Measurements from ENCODE around the gene WDR82.

The WDR82 gene, protein sequence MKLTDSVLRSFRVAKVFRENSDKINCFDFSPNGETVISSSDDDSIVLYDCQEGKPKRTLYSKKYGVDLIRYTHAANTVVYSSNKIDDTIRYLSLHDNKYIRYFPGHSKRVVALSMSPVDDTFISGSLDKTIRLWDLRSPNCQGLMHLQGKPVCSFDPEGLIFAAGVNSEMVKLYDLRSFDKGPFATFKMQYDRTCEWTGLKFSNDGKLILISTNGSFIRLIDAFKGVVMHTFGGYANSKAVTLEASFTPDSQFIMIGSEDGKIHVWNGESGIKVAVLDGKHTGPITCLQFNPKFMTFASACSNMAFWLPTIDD

DNA sequence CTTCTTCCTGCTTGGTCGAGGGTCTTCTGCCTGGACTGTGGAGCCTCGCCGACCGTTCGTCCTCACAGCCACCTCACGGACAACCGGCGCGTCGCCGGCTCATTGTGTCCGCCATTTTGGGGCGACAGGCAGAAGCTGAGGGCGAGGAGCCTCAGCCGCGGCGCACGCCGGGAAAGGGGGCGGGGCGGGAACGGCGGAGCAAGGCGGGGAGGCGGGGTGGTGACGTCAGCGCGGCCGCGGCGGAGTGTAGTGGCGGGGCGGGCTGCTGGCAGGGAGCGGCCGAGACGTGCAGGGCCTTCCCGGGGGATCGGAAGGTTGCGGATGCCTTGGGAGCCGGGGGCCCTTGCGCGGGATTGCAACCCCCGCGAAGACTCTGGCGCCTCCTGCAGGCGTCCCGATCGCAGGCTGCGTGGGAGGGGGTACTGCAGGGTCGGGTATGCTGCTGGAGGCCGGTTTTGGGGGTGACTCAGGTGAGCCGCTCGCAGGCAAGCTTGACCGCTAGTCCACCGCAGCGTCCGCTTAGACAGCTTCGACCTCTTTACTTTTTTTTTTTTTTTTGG, at the start of gene WDR82:
Gene WDR82, minus strand, starts transcription at position 140 of the 560 bp plus-strand sequence. CDS start 288 bp downstream, outside the sequence.
- DNase-seq (ENCODE audit: extremely low read depth in 1 of 2, low read depth in 1 of 2) = peak; percentile 94 to 100

DNA sequence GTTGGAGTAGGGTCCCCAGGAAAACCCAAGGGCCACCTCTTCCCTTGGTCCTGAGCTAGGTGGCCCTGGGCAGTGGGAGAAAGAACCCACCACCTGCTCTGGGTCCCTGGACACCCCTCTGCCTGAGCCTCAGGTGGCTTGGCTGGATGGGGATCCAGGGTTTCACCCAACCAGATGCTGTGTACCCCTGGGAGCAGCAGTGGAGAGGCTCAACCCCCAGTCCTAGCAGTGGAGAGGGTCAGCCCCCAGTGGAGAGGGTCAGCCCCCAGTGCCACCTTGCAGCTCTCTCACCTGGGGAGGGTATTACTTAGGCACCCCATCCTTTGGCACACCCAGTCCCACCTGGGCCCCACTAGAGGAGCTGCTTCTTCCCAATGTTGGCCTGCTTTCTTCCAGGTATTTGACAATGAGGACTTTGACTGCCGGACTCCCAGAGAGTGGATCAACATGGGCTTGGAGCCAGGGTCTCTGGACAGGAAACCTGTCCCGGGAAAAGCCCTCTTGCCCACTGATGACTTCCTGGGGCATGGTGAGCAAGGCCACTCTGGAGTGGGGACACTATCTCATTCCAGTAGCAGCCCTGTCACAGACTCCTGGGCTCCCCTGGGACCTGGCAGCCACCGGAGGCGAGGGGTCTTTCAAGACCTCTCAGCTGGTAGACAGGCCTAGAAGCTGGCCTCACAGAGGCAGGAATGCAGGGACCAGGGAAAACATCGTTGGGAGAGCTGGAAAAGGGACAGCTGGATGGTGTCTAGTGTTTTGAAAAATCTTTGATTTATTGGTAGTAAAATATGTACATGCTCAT, 49.2 kb upstream of the WDR82 start:
- no peak for DNase-seq (ENCODE audit: extremely low read depth in 1 of 2, low read depth in 1 of 2)

DNA sequence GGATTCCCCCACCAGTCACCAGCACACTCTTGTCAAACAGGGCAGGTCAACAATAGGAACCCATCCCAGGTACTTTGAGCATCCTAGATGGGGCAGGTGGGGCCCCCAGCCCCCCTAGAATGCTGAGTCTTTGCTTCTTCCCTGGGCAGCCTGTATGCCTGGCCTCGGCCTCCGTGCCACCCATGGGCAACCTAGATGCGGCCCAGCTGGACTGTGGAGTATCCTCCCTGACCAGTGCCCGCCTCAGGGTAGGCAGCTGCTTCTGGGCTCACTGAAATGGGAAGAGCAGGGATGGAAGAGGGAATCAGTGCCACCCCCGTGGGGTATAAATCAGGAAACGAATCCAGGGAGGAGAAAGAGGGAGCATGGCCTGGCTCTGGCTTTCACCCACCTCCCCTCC, 48.5 kb upstream of the WDR82 start:
- no peak for DNase-seq (ENCODE audit: extremely low read depth in 1 of 2, low read depth in 1 of 2)

DNA sequence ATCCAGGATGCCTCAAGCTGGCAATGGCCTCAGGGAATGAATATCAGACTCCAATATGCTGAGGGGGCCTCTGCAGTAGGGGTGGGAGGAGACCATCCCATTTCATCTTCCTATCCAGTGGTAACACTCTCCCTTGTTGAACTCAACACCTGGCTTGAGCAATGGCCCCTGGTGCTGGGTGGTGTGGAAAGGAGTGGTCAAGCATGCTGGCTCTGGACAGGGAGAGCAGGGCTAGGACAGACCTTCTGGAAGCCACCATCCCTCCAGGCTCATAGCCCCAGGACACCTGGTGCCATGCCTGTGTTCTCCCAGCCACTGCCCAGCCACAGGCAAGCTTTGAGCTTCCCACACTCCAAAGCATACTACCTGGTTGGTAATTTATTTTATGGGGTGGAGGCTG, 47.2 kb upstream of the WDR82 start:
- DNase-seq (ENCODE audit: extremely low read depth in 1 of 2, low read depth in 1 of 2) = no peak

DNA sequence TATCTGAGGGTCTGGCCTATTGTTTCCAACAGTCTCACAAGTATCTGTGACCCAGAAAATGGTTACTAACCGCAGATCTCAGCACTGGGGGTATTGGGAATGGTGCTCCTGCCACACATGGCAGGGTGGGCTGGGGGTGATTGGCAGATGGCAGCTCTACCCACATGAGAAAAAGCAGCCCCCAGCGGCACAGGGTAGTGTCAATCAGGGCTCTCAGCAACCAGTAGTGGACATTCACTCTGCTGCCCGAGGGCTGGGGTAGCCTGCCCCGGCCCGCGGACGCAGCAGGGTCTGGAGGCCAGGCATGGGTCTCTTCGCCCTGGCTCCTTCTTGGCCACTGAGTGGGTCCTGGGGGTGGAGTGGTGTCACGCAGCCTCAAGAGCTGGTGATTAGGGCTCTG, 46.2 kb upstream of the WDR82 start:
- DNase-seq (ENCODE audit: extremely low read depth in 1 of 2, low read depth in 1 of 2) = no peak

DNA sequence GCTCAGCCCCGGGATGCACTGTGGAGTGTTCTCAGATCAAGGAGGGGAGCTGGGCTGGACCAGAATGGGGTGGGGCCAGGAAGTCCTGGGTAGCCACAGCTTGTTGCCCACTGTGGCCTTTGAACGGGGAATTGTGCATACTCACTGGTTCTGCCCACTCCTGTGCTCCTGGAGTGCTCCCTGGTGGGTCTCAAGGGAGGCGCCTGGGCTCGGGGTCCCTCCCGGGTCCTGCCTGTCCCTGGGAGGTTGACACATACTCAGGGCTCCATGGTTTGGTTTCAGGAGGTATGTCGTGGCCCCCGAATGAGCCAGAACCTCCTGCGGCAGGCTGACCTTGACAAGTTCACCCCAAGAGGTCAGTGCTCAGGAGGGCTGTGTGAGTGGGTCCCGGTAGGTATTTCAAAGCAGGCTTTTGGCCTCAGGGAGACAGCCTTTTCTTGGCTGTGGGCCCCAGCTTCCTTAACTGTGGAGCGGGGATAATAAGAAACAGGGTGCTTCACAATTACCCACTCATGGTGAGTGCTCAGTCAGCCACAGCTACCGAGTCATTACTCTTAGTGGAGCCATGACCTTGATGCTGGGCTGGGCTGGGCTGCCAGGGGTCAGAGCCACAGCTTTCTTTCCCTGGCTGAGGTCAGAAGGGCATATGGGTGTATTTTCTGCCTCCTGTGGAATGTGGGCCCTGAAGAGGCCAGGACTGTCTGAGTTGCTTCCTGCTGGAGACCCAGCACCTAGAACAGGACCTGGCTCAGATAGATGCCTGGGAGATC, 45.3 kb upstream of the WDR82 start:
- no peak for DNase-seq (ENCODE audit: extremely low read depth in 1 of 2, low read depth in 1 of 2)

DNA sequence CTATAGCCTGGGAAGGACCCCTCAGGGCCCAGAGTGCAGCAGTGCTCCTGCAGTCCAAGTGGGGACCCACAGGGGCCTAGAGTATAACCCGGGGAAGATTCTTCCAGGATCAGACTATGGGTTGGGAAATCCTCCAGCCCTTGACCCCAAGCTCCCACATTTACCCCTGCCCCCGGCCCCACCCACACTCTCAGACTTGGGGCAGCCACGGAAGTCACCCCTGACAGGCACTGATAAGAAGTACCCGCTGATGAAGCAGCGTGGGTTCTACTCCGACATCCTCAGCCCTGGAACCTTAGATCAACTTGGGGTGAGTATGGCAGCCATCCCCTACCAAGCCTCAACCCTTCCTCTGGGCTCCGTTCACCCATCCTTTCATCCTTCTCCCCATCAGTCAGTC, 44.0 kb upstream of the WDR82 start:
- DNase-seq (ENCODE audit: extremely low read depth in 1 of 2, low read depth in 1 of 2) = no peak

DNA sequence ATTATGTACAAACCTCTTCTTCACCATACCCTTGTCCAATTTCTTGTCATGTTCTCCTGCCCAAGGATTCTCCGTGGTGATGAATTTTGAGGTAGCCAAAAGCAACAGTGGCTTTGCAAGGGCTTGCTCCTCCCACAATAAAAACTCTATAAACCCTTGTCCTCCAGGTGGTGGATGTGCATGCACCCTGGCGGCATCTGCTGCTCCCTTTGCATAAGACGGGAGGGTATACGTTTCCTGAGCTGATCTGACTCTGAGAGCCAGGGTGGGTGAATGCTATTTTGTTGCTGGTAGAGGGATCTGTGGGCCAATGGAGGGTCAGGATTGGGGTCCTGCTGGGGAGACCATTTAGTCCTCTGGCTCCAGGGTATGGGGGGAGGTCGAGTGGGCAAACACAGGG, 43.0 kb upstream of the WDR82 start:
- DNase-seq (ENCODE audit: extremely low read depth in 1 of 2, low read depth in 1 of 2) = no peak

DNA sequence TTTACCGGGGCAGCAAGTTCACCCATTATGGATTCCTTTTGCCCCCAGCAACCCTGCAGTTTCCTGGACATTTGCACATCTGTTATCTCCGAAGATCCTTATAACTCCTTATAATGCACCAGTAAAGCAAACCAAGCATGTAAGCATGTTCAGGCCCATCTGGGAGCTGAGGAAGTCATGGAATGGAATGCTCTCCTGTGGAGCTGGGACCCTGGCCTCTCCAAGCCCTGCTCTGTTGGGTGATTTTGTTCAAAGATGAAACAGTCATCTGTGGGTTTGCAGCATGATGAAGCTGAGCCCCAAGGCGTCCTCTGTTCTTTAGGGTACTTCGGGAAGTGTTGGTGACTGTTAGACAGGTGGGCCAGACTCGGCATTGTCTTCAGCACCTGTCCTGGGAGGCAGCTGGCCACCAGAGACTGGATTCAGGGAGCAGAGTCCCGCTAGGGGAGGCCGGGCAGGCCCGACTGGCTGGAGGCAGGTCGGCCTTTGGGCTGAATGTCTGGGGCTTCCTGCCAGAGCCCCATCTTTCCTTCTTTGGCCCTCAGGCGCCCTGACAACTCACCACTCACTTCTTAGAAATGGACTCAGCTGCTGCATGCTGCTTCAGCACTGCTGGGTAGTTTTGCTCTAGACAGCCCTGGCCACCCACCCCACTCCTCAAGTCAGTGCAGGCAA, 41.6 kb upstream of the WDR82 start:
- DNase-seq (ENCODE audit: extremely low read depth in 1 of 2, low read depth in 1 of 2) = no peak

DNA sequence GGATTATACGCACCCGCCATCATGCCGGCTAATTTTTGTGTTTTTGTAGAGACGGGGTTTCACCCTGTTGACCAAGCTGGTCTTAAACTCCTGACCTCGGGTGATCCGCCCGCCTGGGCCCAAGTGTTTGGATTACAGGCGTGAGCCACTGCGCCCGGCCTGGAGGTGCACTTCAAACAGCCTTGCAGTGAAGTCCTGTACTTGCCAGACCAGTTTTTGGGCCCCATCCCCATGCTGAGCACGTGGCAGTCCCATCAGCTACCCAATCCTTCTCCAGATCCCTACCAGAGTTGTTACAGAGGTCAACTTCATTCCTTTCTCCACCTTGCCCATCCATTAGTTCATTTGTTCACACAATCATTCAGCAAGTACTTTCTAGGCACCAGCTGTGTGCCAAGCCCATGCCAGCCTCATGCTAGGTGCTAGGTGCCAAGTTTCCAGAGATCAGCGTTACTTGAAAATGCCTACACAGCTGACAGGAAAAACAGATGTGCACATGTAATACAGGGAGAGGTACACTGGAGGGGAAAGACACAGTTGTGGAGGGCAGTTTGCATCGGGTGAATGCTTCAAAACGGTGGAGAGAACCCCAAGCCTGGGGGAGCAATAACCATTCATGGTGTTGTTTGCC, 39.9 kb upstream of the WDR82 start:
- DNase-seq (ENCODE audit: extremely low read depth in 1 of 2, low read depth in 1 of 2) = no peak

DNA sequence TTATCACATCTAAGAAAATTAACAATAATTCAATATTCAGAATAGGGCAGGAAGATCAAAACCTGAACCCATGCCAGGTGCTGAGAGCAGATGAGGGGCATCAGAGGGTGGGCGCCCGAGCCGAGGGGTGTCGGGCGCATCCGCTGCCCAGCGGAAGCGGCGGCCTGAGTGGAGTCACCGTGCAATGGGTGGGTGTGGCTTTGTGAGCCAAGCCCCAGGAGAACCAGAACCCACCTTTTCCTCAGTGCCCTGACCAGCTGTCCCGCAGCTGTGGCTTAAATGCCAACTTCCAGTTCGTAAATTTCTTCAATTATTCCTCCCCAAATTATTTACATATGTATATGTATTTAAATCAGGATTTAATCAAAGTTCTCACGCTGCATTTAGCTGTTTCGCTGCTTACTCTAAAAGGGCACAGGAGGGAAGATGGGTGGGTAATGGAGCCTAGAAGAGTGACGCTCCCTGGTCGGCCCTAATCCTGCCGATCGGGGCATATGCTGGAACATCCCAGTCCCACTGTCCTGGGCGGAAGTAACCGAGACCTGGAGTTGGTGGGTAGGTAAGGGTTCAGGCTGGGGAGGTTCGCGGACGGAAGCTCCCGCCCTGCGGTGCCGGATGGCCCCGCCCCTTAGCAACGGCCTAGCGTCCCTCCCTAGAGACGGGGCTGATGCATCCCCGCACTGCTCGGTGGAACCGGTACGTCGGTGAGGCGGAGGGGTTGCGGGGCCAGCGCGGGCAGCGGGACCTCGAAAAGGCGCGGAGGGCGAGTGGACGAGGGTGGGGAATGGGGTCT, 39.0 kb upstream of the WDR82 start:
- DNase-seq (ENCODE audit: extremely low read depth in 1 of 2, low read depth in 1 of 2) = peak in 1 of 2 donors; percentile 56

DNA sequence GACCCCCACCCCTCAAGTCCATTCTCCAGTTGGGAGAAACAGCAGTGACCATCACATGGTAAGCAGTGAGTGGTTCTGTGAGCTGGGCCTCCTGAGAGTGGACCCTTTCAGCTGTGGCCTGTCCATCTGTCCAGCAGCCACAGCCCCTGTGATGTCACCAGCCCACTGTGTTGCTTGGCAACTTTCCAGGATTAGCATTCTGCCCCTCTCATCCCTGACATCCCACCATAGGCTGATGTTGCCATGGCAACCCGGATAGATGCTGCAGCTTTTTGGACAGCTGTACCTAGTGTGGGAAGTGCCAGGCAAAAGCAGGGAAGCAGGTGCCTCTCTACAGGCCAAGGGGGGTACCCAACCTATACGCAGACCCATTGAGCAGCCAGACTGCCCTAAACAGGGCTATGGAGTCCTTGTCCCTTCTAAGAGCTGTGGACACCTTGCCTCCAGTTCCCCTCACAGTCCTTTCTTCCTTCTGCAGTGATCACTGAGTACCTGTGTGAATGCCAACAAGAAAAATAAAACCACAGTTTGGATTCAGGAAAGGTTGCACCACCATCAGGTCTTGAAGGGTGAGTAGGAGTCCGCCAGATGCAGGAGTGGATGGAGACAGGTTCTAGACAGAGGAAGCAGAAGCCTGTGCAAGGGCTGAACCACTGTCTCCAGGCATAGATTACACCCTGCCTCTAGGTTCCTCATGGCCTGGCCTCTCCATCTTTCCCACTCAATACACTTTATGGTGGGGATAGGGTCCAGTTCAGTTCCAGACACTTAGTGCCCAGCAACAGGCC, 37.7 kb upstream of the WDR82 start, which contains the start of gene DNAH1:
Gene DNAH1, plus strand, starts transcription at position 343 of the 788 bp plus-strand sequence. CDS start 6,124 bp downstream, outside the sequence.
- no peak for DNase-seq (ENCODE audit: extremely low read depth in 1 of 2, low read depth in 1 of 2)

DNA sequence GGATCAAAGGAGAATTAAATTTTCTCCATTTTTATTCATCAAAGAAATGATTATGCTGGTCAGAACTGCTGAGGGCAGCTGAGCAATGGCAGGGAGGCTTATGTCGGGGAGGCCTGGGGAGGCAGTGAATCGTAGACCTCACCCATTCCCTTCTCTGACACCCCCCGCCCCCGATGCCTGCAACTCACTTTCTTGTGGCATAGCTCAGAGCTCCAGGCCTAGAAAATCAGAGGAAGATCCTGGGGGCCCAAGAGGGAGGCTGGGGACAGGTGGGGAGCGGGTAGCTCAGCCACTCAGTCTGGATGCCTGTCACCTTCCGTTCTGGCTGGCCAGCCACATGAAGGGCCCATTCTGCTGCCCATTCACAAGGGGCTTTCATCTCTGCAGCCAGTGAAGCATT, 36.6 kb upstream of the WDR82 start:
- no peak for DNase-seq (ENCODE audit: extremely low read depth in 1 of 2, low read depth in 1 of 2)

DNA sequence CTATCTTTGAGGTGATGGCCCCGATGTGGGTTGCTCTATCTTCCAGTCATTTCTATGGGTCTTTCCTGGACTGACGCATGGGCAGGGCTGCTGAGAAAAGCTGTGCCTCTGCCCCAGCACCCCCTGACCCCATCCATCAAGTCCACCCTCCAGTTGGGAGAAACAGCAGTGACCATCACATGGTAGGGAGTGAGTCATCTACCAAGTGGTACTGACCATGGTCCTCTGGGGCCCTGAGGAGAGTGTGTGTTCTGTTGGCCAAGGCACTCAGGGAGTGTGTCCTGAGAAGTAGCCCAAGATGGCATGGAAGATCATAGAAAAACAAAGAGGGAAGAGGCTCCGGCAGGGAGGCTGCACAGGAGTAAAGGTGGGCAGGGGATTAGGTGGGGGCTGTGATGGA, 36.0 kb upstream of the WDR82 start:
- no peak for DNase-seq (ENCODE audit: extremely low read depth in 1 of 2, low read depth in 1 of 2)

DNA sequence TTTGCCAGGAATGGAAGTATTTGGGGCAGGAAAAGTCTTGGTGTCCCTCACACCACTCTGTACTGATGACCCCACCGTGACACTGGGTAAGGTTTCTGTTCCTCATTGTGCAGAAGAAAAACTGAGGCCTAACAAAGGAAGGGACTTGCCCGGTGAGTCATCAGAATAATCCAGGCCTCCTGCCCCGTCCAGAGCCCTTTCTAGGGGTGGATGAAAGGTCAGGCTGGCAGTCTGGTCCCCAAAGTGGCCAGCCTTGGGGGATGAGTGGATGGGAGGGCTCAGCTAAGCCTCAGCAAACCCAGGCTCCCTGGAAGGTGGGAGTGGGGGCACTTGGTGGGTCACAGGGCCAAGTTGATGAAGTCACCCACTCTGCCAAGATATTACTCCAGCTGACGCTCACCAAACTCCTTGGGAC, 35.3 kb upstream of the WDR82 start:
- no peak for DNase-seq (ENCODE audit: extremely low read depth in 1 of 2, low read depth in 1 of 2)

DNA sequence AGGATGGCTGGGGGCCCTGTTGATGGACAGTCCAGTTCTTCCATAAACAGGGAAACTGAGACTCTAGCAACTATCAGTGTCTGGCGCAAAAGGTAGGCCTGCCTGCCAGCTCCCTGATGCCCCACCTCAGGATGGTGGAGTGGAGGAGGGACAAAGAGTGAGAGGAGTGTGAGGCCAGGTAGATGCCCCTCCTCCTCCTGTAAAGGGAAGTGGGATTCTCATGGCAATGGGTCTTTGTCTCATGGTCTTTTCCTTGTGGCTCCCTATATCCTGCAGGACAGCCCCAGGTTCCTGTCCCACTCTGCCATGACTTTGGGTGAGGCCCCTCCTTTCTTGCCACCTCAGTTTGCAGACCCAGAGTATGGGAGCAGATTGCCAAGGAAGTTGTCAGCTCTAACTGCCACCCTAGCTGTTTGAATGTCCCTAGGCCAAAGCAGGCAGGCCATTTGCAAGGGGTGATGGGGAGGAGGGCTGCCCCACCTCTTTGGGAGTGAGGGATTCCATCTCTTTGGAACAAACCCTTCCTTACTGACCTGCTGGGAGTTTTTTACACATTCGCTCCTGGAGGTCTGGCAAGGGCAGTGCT, 34.8 kb upstream of the WDR82 start:
- DNase-seq (ENCODE audit: extremely low read depth in 1 of 2, low read depth in 1 of 2) = no peak

DNA sequence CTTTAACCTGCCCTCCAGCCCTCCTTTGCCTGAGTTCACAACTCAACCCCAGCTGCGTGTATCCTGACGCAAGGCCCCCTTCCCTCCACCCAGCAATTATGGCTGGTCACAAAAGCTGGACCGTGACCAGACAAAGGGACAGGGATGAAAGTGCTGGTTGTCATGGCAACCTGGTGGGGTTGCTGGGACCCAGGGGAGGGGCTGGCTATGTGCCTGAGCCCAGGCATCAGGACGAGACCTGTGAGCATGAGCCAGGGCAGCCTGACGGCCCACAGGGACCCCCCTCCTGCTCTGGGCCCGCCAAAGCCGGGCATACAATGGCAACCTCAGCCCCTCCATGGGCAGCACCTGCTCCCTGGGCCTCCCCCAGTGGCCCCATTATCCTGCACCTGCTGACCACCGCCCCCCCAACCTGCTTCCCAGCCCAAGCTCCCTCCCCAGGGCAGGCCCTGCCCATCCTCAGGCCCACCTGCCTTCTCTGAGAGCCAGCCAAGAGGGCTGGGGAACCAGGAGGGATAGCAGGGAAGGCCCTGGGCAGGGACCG, 33.2 kb upstream of the WDR82 start:
- no peak for DNase-seq (ENCODE audit: extremely low read depth in 1 of 2, low read depth in 1 of 2)

Data from activated CD8-positive, alpha-beta memory T cell treated with anti-CD3 and anti-CD28 coated beads for 1 hour (primary cell).